ENCODE data around the gene RAB9A. TPM values are rescaled to one million over a fixed set of nuclear protein-coding genes. Genes with fewer than 3 reads are reported as not detected.
"Not testable (repeated sequence)": the region's sequence is repeated elsewhere in the genome, so short reads cannot be mapped to it uniquely, and the experiment has no call there.

Gene RAB9A
- polyA plus RNA-seq, 12 donors, result 14.0 to 35.2 (median 21.0) TPM; not detected in 1

GRCh38 chrX:13666836-13667235, 22.1 kb upstream of the RAB9A start:
- DNase-seq, result no peak

GRCh38 chrX:13667919-13668318, 21.0 kb upstream of the RAB9A start:
- DNase-seq, result no peak

GRCh38 chrX:13669246-13669737, 19.6 kb upstream of the RAB9A start:
- no peak for DNase-seq

GRCh38 chrX:13669755-13670154, 19.2 kb upstream of the RAB9A start:
- not testable (repeated sequence) for DNase-seq

GRCh38 chrX:13670197-13670596, 18.7 kb upstream of the RAB9A start:
- no peak for DNase-seq

- DNase-seq, result no peak
These were observed 15.9 kb upstream of the RAB9A start for GRCh38 chrX:13673016-13673415.

- DNase-seq, result no peak
These were observed 12.0 kb upstream of the RAB9A start for GRCh38 chrX:13676885-13677284.

GRCh38 chrX:13679700-13680099, 9.2 kb upstream of the RAB9A start:
- DNase-seq, result not testable (repeated sequence)

- DNase-seq, result no peak
These were observed 7.3 kb upstream of the RAB9A start for GRCh38 chrX:13681595-13681994.

GRCh38 chrX:13684361-13684760, 4.6 kb upstream of the RAB9A start:
- no peak for DNase-seq

GRCh38 chrX:13685126-13685763, 3.7 kb upstream of the RAB9A start:
- DNase-seq, result no peak

- no peak for DNase-seq
These were observed 1.7 kb upstream of the RAB9A start for GRCh38 chrX:13687203-13687602.

GRCh38 chrX:13688384-13688957, 457 bp upstream of the RAB9A start:
- no peak for DNase-seq

- DNase-seq, result peak; percentile 58
These were observed 848 bp downstream of the RAB9A start for GRCh38 chrX:13689741-13690211.

GRCh38 chrX:13690836-13691235, 1.9 kb downstream of the RAB9A start:
- no peak for DNase-seq

- no peak for DNase-seq
These were observed 3.0 kb downstream of the RAB9A start for GRCh38 chrX:13691841-13692371.

GRCh38 chrX:13692771-13693231, 3.9 kb downstream of the RAB9A start:
- no peak for DNase-seq

GRCh38 chrX:13693341-13693961, 4.5 kb downstream of the RAB9A start:
- DNase-seq, result no peak

GRCh38 chrX:13694359-13694758, 5.4 kb downstream of the RAB9A start:
- DNase-seq, result no peak

GRCh38 chrX:13694983-13695382, 6.1 kb downstream of the RAB9A start:
- DNase-seq, result no peak

- no peak for DNase-seq
These were observed 6.7 kb downstream of the RAB9A start for GRCh38 chrX:13695601-13696115.

- DNase-seq, result no peak
These were observed 8.5 kb downstream of the RAB9A start for GRCh38 chrX:13697455-13697854.

- no peak for DNase-seq
These were observed 9.0 kb downstream of the RAB9A start for GRCh38 chrX:13697976-13698375.

All from muscle of arm (tissue), 12 donors.